Endodermal cell (in vitro differentiated cells): Measurements from ENCODE around the gene ACSS1. TPM values are rescaled to one million over a fixed set of nuclear protein-coding genes. Genes with fewer than 3 reads are reported as not detected.

Source experiments
- DNase-seq: peaks from one replicate; pipeline ENCODE4 v3.0.0-alpha.2; 2017
- H3K27ac ChIP-seq: 2 replicates; pipeline ENCODE4 v1.5.1; 2013; ENCODE audit warnings: mild to moderate bottlenecking, low read depth, low read length, moderate library complexity
- H3K27me3 ChIP-seq: 2 replicates; pipeline ENCODE4 v1.6.1; 2013; ENCODE audit warnings: mild to moderate bottlenecking, low read length, moderate library complexity; ENCODE audit not compliant: insufficient read depth, control insufficient read depth, poor library complexity, severe bottlenecking
- H3K36me3 ChIP-seq: 2 replicates; pipeline ENCODE4 v1.7.0; 2013; ENCODE audit warnings: mild to moderate bottlenecking, low read length, moderate library complexity; ENCODE audit not compliant: control insufficient read depth, insufficient read depth
- H3K4me1 ChIP-seq: one replicate; pipeline ENCODE4 v1.7.0; 2013; ENCODE audit warnings: low read length; ENCODE audit not compliant: control insufficient read depth, insufficient read depth
- H3K4me3 ChIP-seq: 2 replicates; pipeline ENCODE4 v1.5.1; 2013; ENCODE audit warnings: mild to moderate bottlenecking, low read length, moderate library complexity
- H3K9ac ChIP-seq: 2 replicates; pipeline ENCODE4 v1.6.1; 2013; ENCODE audit warnings: mild to moderate bottlenecking, low read length, moderate library complexity; ENCODE audit not compliant: poor library complexity, severe bottlenecking; ENCODE audit errors: extremely low read depth
- H3K9me3 ChIP-seq: 2 replicates; pipeline ENCODE4 v1.6.1; 2013; ENCODE audit warnings: mild to moderate bottlenecking, low read length, moderate library complexity; ENCODE audit not compliant: control insufficient read depth
- H3K27ac Mint-ChIP-seq: 2 replicates; pipeline ENCODE4 v1.8.0; 2020; ENCODE audit warnings: mixed read lengths
- H3K27me3 Mint-ChIP-seq: 2 replicates; pipeline ENCODE4 v1.8.0; 2021; ENCODE audit warnings: mild to moderate bottlenecking, mixed read lengths; ENCODE audit not compliant: insufficient read depth
- H3K36me3 Mint-ChIP-seq: 2 replicates; pipeline ENCODE4 v1.8.0; 2020; ENCODE audit warnings: low read depth, mixed read lengths
- H3K4me1 Mint-ChIP-seq: 2 replicates; pipeline ENCODE4 v1.8.0; 2020; ENCODE audit warnings: mixed read lengths
- H3K4me3 Mint-ChIP-seq: 2 replicates; pipeline ENCODE4 v1.8.0; 2020; ENCODE audit warnings: mild to moderate bottlenecking, moderate library complexity, mixed read lengths
- H3K9me3 Mint-ChIP-seq: 2 replicates; pipeline ENCODE4 v1.8.0; 2020; ENCODE audit warnings: mild to moderate bottlenecking, mixed read lengths
- CTCF ChIP-seq: fragments of 200-600 bp; sonication (generic); conservative IDR thresholded peaks from 2 replicates; pipeline ENCODE4 v1.5.0; 2021; ENCODE audit warnings: antibody characterized with exemption, mild to moderate bottlenecking
- WGBS, 2 experiments: methylation state at CpG; one replicate each; pipeline versions ENCODE4 v1.1.5 to v1.1.7; 2013; ENCODE audit warnings: missing lambda C conversion rate in 2 of 2, mixed read lengths in 1 of 2; ENCODE audit not compliant: insufficient coverage in 1 of 2, insufficient read length in 1 of 2; 5-methylcytosine and 5-hydroxymethylcytosine counted together
- total RNA-seq, 2 donors: library from RNA; stranded (reverse); fragmentation: NEBNext Ultra II Directional in 1 of 2; extraction: Animal tissue kit (Norgen Biotek cat#: 25700) in 1 of 2; gene quantifications; 2 replicates in 1 of 2; 3 replicates in 1 of 2; pipeline ENCODE4 v1.2.1, GENCODE V29; 2021

The ACSS1 gene
- total RNA-seq, 2 donors from 2014 or later, result 0.22 TPM; not detected in 1

DNA sequence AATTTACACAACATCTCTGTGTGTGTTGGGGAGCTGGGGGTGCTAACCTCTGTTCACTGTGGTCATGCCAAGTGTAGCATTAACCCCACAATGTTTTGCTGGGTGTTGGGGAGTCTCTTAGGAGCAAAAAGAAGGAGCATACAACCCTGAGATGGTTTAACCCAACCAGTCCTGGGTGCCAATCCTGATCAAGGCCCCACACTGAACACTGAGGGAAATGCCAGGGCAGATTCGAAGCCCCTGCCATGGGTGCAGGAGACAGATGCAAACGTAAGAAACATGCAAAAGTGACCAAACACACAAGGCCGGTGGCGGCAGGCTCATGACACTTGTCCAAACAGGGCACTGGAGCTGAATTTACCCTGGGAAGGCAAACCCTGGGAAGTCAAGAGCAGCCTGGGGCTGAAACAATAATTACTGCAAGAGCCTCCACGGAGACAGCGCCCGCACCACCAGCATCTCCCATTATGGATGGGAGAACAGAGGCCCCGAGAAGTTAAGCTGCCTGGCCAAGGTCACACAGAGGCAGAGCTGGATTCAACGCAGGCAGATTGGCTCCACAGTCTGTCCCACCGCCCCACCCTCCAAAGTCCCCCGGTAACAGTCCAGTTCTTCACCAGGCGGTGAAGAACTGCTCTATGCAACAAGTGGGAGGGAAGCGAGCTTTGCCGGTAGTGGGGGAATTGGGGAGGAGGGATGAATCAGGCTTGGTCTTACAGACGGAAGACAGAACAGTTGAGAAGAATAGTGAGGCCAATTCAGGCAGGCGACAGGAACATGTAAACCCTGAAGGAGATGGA, 8.5 kb downstream of the ACSS1 start:
- peaks cover 68% of the 10 kb centered on the region for H3K27me3 Mint-ChIP-seq
- H3K36me3 Mint-ChIP-seq, result no peaks in the 10 kb centered on the region

DNA sequence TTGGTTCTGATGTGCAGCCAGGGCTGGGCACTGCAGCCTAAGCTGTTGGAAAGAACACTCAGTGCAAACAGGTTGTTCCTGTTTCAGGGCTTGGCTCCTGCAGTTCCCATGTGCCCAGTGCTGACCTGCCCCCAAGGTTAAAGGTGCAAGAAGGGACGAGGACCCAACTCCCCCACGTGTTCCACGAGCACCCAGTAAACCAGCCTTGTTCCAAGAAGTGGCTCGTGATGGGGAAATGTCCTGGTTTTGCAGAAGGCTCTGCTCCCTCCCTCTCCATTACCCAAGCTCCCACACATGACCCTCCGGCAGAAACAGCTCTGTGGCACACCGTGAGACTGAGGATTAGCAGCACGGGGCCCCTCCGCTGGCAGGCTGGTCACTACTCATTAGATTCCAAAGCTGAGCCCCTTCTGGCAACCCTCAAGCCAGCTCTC, 9.4 kb downstream of the ACSS1 start:
- H3K27me3 ChIP-seq, result peaks cover 60% of the 10 kb centered on the region
- 86 to 94% methylated on average over 3 to 8 of the region's 8 CpGs for WGBS, 2 experiments
- Mint-ChIP-seq H3K9me3 (no peaks in the 10 kb centered on the region), H3K4me1 (no peaks in the 10 kb centered on the region), H3K27ac (no peak overlapping the region), H3K4me3 (no peak overlapping the region), H3K36me3 (no peaks in the 10 kb centered on the region), H3K27me3 (peaks cover 58% of the 10 kb centered on the region)
- H3K36me3 ChIP-seq, result no peaks in the 10 kb centered on the region
- H3K9me3 ChIP-seq, result no peaks in the 10 kb centered on the region
- no peak overlapping the region for H3K9ac ChIP-seq
- TF ChIP-seq CTCF, result no peak
- peak; percentile 24 for DNase-seq
- no peaks in the 10 kb centered on the region for H3K4me1 ChIP-seq
- H3K27ac ChIP-seq, result no peak overlapping the region
- H3K4me3 ChIP-seq, result no peak overlapping the region

More for the DNA sequence above, 8.5 kb downstream of the ACSS1 start:
- Histone ChIP-seq H3K27me3 (peaks cover 69% of the 10 kb centered on the region), H3K27ac (no peak overlapping the region), H3K4me3 (no peak overlapping the region), H3K36me3 (no peaks in the 10 kb centered on the region), H3K4me1 (no peaks in the 10 kb centered on the region), H3K9ac (no peak overlapping the region), H3K9me3 (no peaks in the 10 kb centered on the region)
- H3K4me3 Mint-ChIP-seq, result no peak overlapping the region
- peak; percentile 28 for DNase-seq
- H3K27ac Mint-ChIP-seq, result no peak overlapping the region
- no peak for TF ChIP-seq CTCF
- 82 to 90% methylated on average over 9 to 16 of the region's 16 CpGs for WGBS, 2 experiments
- no peaks in the 10 kb centered on the region for H3K9me3 Mint-ChIP-seq
- H3K4me1 Mint-ChIP-seq, result no peaks in the 10 kb centered on the region

GRCh38 chr20:25047766-25048165, 10.2 kb downstream of the ACSS1 start:
- Mint-ChIP-seq H3K4me3 (no peak overlapping the region), H3K36me3 (no peaks in the 10 kb centered on the region), H3K9me3 (no peaks in the 10 kb centered on the region), H3K27me3 (peaks cover 51% of the 10 kb centered on the region), H3K4me1 (no peaks in the 10 kb centered on the region), H3K27ac (no peak overlapping the region)
- TF ChIP-seq CTCF, result no peak
- WGBS, 2 experiments, result 89 to 91% methylated on average over 12 to 13 of the region's 13 CpGs
- no peak overlapping the region for H3K4me3 ChIP-seq
- no peaks in the 10 kb centered on the region for H3K4me1 ChIP-seq
- H3K27me3 ChIP-seq, result peaks cover 52% of the 10 kb centered on the region
- H3K36me3 ChIP-seq, result no peaks in the 10 kb centered on the region
- H3K27ac ChIP-seq, result no peak overlapping the region
- H3K9ac ChIP-seq, result no peak overlapping the region
- DNase-seq, result no peak
- H3K9me3 ChIP-seq, result no peaks in the 10 kb centered on the region
